H1 (cell line): ENCODE measurements around the gene PRR5. TPM values are rescaled to one million over a fixed set of nuclear protein-coding genes. Genes with fewer than 3 reads are reported as not detected.
A peak's percentile ranks its signal among the peaks of the same experiment; 100 is the strongest.

Source experiments
- CTCF ChIA-PET: fragments of 300-600 bp; sonication (Branson Sonifier 250); formaldehyde crosslinking; loops from one replicate; lab custom pipeline; 2021; ENCODE audit not compliant: partially characterized antibody; lab: Charles Lee
- POLR2A ChIA-PET: fragments of 300-600 bp; sonication (Branson Sonifier 250); formaldehyde crosslinking; loops from one replicate; lab custom pipeline; 2021; ENCODE audit warnings: inconsistent platforms; ENCODE audit not compliant: partially characterized antibody; lab: Charles Lee
- DNase-seq, 2 experiments: peaks; one replicate each; pipeline versions ENCODE4 v3.0.0 to v3.0.0-alpha.2; 2010 to 2022; ENCODE audit warnings: low spot score in 2 of 2, low read depth in 1 of 2, mixed read lengths in 1 of 2
- FAIRE-seq: peaks from 2 replicates; lab custom pipeline; 2011; peaks lifted over from hg19 to GRCh38; lab: Jason Lieb, UNC
- H2AFZ ChIP-seq: 2 replicates; pipeline ENCODE4 v1.8.1; 2012; ENCODE audit warnings: low read length, inconsistent platforms
- H2AK5ac ChIP-seq: 2 replicates; pipeline ENCODE4 v1.6.1; 2013; ENCODE audit warnings: low read depth, low read length
- H2BK120ac ChIP-seq: replicated peaks from 2 replicates; pipeline ENCODE3; 2013; ENCODE audit warnings: low read depth, low read length, inconsistent platforms
- H2BK12ac ChIP-seq: 2 replicates; pipeline ENCODE4 v1.6.1; 2013; ENCODE audit warnings: low read depth, low read length
- H2BK15ac ChIP-seq: 2 replicates; pipeline ENCODE4 v1.6.1; 2013; ENCODE audit warnings: low read length
- H2BK20ac ChIP-seq: 2 replicates; pipeline ENCODE4 v1.6.1; 2013; ENCODE audit warnings: low read length
- H2BK5ac ChIP-seq: 2 replicates; pipeline ENCODE4 v1.6.1; 2013; ENCODE audit warnings: low read depth, low read length
- H3K14ac ChIP-seq: 2 replicates; pipeline ENCODE4 v1.6.1; 2013; ENCODE audit warnings: inconsistent platforms; ENCODE audit not compliant: insufficient read length
- H3K18ac ChIP-seq: 2 replicates; pipeline ENCODE4 v1.6.1; 2013; ENCODE audit warnings: low read length; ENCODE audit errors: extremely low read depth
- H3K23ac ChIP-seq: 2 replicates; pipeline ENCODE4 v1.6.1; 2013; ENCODE audit warnings: inconsistent platforms; ENCODE audit not compliant: insufficient read length
- H3K23me2 ChIP-seq: 2 replicates; pipeline ENCODE4 v1.6.1; 2013; ENCODE audit warnings: low read depth, low read length
- H3K27ac ChIP-seq: 2 replicates; pipeline ENCODE4 v1.6.1; 2011; ENCODE audit warnings: low read depth, low read length, inconsistent platforms
- H3K27me3 ChIP-seq, 4 experiments: replicated peaks in 1 of 4; 1 replicate in 1 of 4; 2 replicates in 3 of 4; pipeline versions ENCODE4 v1.6.1 to v1.8.1; 2011 to 2013; ENCODE audit warnings: low read length in 3 of 4, mild to moderate bottlenecking in 3 of 4, inconsistent platforms in 2 of 4, mixed read lengths in 2 of 4, moderate library complexity in 1 of 4; ENCODE audit not compliant: control insufficient read depth in 3 of 4, insufficient read depth in 3 of 4; ENCODE audit errors: extremely low read depth in 1 of 4
- H3K36me3 ChIP-seq, 4 experiments: 2 replicates each; pipeline versions ENCODE4 v1.6.1 to v1.8.1; 2011 to 2013; ENCODE audit warnings: mild to moderate bottlenecking in 4 of 4, low read length in 3 of 4, moderate library complexity in 2 of 4, control low read depth in 1 of 4, inconsistent platforms in 1 of 4; ENCODE audit not compliant: insufficient read depth in 4 of 4, control insufficient read depth in 2 of 4
- H3K4ac ChIP-seq: replicated peaks from 2 replicates; pipeline ENCODE3; 2013; ENCODE audit warnings: low read length, low read depth, mixed read lengths, inconsistent platforms; ENCODE audit not compliant: insufficient read length
- H3K4me1 ChIP-seq, 4 experiments: replicated peaks in 1 of 4; 1 replicate in 1 of 4; 2 replicates in 3 of 4; pipeline versions ENCODE4 v1.6.1 to v1.8.1; 2011 to 2013; ENCODE audit warnings: low read length in 3 of 4, inconsistent platforms in 2 of 4, mixed read lengths in 1 of 4; ENCODE audit not compliant: insufficient read depth in 4 of 4, control insufficient read depth in 3 of 4
- H3K4me2 ChIP-seq, 2 experiments: 2 replicates each; pipeline versions ENCODE4 v1.6.1 to v1.8.1; 2011 to 2013; ENCODE audit warnings: low read depth in 2 of 2, low read length in 2 of 2, control low read depth in 1 of 2, inconsistent platforms in 1 of 2, mild to moderate bottlenecking in 1 of 2; ENCODE audit not compliant: insufficient read depth in 1 of 2
- H3K4me3 ChIP-seq, 4 experiments: fragments of 200-600, 300-600 bp in 1 of 4; sonication (generic), shearing (Covaris generic), sonication (Bioruptor Twin) in 1 of 4; 2 replicates each; pipeline versions ENCODE4 v1.5.1 to v1.8.1; 2011 to 2016; ENCODE audit warnings: low read length in 4 of 4, low read depth in 3 of 4, control low read depth in 2 of 4, inconsistent platforms in 2 of 4, mild to moderate bottlenecking in 2 of 4, mixed read lengths in 1 of 4, moderate library complexity in 1 of 4; ENCODE audit not compliant: insufficient read depth in 2 of 4; ENCODE audit errors: extremely low read depth in 1 of 4
- H3K56ac ChIP-seq: replicated peaks from 2 replicates; pipeline ENCODE3; 2013; ENCODE audit warnings: low read depth, mild to moderate bottlenecking, mixed read lengths, low read length, inconsistent platforms; ENCODE audit not compliant: insufficient read length
- H3K79me1 ChIP-seq: 2 replicates; pipeline ENCODE4 v1.6.1; 2013; ENCODE audit warnings: low read depth, low read length, control low read depth
- H3K79me2 ChIP-seq, 2 experiments: 2 replicates each; pipeline versions ENCODE4 v1.6.1 to v1.8.1; 2012 to 2013; ENCODE audit warnings: low read length in 2 of 2, mild to moderate bottlenecking in 2 of 2, inconsistent platforms in 1 of 2; ENCODE audit not compliant: insufficient read depth in 2 of 2, control insufficient read depth in 1 of 2
- H3K9ac ChIP-seq, 4 experiments: replicated peaks in 1 of 4; 1 replicate in 1 of 4; 2 replicates in 3 of 4; pipeline versions ENCODE4 v1.6.1 to v1.8.1; 2011 to 2013; ENCODE audit warnings: low read depth in 3 of 4, low read length in 3 of 4, control low read depth in 2 of 4, mild to moderate bottlenecking in 2 of 4, moderate library complexity in 2 of 4, inconsistent platforms in 1 of 4; ENCODE audit errors: extremely low read depth in 1 of 4
- H3K9me3 ChIP-seq, 2 experiments: 2 replicates each; pipeline versions ENCODE4 v1.6.1 to v1.8.1; 2012 to 2013; ENCODE audit warnings: mild to moderate bottlenecking in 2 of 2, moderate library complexity in 2 of 2, control low read depth in 1 of 2, inconsistent platforms in 1 of 2, low read depth in 1 of 2, low read length in 1 of 2, mixed read lengths in 1 of 2; ENCODE audit not compliant: insufficient read depth in 2 of 2
- H4K20me1 ChIP-seq, 2 experiments: replicated peaks in 1 of 2; 2 replicates each; pipeline versions ENCODE3 to v1.8.1; 2011 to 2013; ENCODE audit warnings: inconsistent platforms in 2 of 2, low read length in 2 of 2, mild to moderate bottlenecking in 1 of 2; ENCODE audit not compliant: insufficient read depth in 2 of 2, control insufficient read depth in 1 of 2
- H4K5ac ChIP-seq: 2 replicates; pipeline ENCODE4 v1.6.1; 2013; ENCODE audit warnings: low read length, low read depth, mixed read lengths, inconsistent platforms; ENCODE audit not compliant: insufficient read length
- H4K8ac ChIP-seq: 2 replicates; pipeline ENCODE4 v1.8.0; 2013; ENCODE audit warnings: mild to moderate bottlenecking, moderate library complexity, low read length, inconsistent platforms; ENCODE audit not compliant: insufficient read depth; ENCODE audit errors: extremely low read depth
- H4K91ac ChIP-seq: replicated peaks from 2 replicates; pipeline ENCODE3; 2013; ENCODE audit warnings: low read length, mixed read lengths, inconsistent platforms; ENCODE audit not compliant: insufficient read length
- RNF2 ChIP-seq: fragments of 200-900, 300-1000 bp; sonication (generic); IDR thresholded peaks from 2 replicates; pipeline ENCODE4 v1.7.1; 2016; ENCODE audit warnings: borderline replicate concordance, low read depth, mild to moderate bottlenecking, antibody characterized with exemption, low read length; ENCODE audit not compliant: poor library complexity, severe bottlenecking; ENCODE audit errors: missing control alignments
- WGBS, 2 experiments: shearing (Covaris generic) in 1 of 2; methylation state at CpG; one replicate each; pipeline versions ENCODE4 v1.1.6 to v1.1.7; 2013 to 2015; ENCODE audit warnings: low lambda C conversion rate in 2 of 2, mixed read lengths in 2 of 2, inconsistent platforms in 1 of 2, low coverage in 1 of 2, missing lambda C conversion rate in 1 of 2; ENCODE audit not compliant: insufficient replicate concordance in 2 of 2, insufficient coverage in 1 of 2, insufficient read length in 1 of 2; ENCODE audit errors: extremely low coverage in 1 of 2, missing lambda C conversion rate in 1 of 2; 5-methylcytosine and 5-hydroxymethylcytosine counted together
- polyA plus RNA-seq, 7 experiments: library from polyadenylated mRNA; depleted of rRNA in 3 of 7; stranded (reverse) in 5 of 7; unstranded in 2 of 7; fragments of >200 nt in 5 of 7; fragments of 200-250 nt in 2 of 7; gene quantifications; 1 replicate in 5 of 7; 2 replicates in 1 of 7; 4 replicates in 1 of 7; pipeline versions ENCODE4 v1.2.1 to v1.2.3, GENCODE V29; 2011 to 2013; ENCODE audit warnings: missing spikeins in 2 of 7, mixed read lengths in 2 of 7
- total RNA-seq: library from RNA; stranded (reverse); fragmentation: NEBNext Ultra II Directional; extraction: Animal tissue kit (Norgen Biotek cat#: 25700); gene quantifications from 2 replicates; pipeline ENCODE4 v1.2.1, GENCODE V29; 2021
- TF ChIP-seq, protein P1 (sequence below), 3 experiments: IDR thresholded peaks; 1 replicate in 2 of 3; 2 replicates in 1 of 3; pipeline versions ENCODE4 v1.5.1 to v1.6.1; 2011; ENCODE audit warnings: low read length in 3 of 3, mild to moderate bottlenecking in 3 of 3, inconsistent platforms in 2 of 3, low read depth in 1 of 3, moderate library complexity in 1 of 3; ENCODE audit not compliant: insufficient read depth in 1 of 3; ENCODE audit errors: control extremely low read depth in 1 of 3

PRR5 gene
- total and polyA plus RNA-seq, 2 of the 8 experiments (the other 6 are each of a cell fraction or from before 2014, with no cell fraction given): 16.5 to 25.7 TPM

DNA sequence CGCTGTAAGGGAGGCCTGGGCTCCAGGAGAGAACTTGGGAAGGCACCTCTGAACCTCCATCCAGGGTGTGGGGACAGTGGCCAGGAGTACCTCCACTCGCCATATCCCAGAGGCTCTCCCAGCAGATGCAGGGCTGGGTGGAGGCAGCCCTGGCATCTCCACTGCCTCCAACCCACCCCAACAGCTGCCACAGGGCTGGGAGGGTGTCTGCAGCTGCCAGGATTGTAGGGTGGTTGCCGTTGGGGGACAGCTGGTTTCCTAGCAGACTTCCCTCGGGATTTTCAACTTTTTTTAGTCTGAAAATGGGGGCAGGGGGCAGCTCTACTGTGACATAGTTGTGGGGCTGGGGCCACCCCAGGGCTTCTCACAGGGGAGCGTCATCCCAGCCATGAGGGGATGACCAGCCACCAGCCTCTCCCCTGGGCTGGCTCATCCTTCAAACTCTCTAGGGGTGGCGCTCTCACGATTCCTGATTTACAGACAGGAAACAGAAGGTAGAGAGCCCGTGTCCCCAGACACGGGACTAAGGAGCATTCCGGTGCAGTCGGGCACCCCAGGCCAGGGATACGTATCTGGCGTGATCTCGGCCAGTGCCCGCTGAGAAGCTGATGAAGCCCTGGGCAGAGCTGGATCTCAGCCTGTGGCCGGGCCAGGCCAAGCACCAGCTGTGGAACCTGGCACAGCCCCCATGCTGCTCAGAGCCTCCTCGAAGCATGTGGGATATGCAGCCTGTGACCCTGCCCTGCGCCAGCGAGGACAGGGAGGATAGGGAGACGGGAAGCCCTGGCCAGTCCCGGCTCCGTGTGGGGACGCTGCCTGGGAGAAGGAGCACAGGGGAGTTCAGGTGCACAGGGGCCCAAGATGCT is 9.9 kb downstream of the PRR5 start:
- Histone ChIP-seq H3K18ac (no peak overlapping the region), H4K91ac (no peak overlapping the region), H2AK5ac (no peak overlapping the region), H3K9ac (no peak overlapping the region), H2BK5ac (no peak overlapping the region), H3K14ac (no peak overlapping the region), H2BK15ac (no peak overlapping the region), H3K56ac (no peak overlapping the region), H3K4me1 (peaks cover 0 to 4% (median 0%) of the 10 kb centered on the region in 4 experiments; a peak in 2 of 7 replicates), H4K5ac (no peak overlapping the region), H3K4me2 (no peak overlapping the region), H2BK20ac (no peak overlapping the region), H3K4ac (no peak overlapping the region), H3K23me2 (no peaks in the 10 kb centered on the region), H3K36me3 (no peaks in the 10 kb centered on the region), H4K8ac (0 out of 2 replicates have a peak overlapping the region, but pooled peaks have one; percentile 29), H2BK120ac (no peak overlapping the region), H3K9me3 (no peaks in the 10 kb centered on the region), H3K4me3 (no peak overlapping the region), H2AFZ (no peak overlapping the region), H3K79me2 (no peaks in the 10 kb centered on the region), H3K23ac (no peak overlapping the region), H4K20me1 (peaks cover 4 to 5% of the 10 kb centered on the region in 2 experiments), H3K27me3 (no peaks in the 10 kb centered on the region), H3K27ac (no peak overlapping the region; the same call in 1 of the 2 replicates), H3K79me1 (no peaks in the 10 kb centered on the region), H2BK12ac (no peak overlapping the region)
- FAIRE-seq: no peak
- ChIA-PET POLR2A (interaction anchor here (1.1 kb wide), 1 partner anchor 9 kb away, joined by 3 read pairs; no protein-coding TSS in a partner anchor), CTCF (interaction anchor here (0.6 to 9.8 kb wide), 7 partner anchors 9 to 30 kb away, joined by 3 to 80 read pairs (median 3); no protein-coding TSS in a partner anchor)
- TF ChIP-seq RNF2: no peak
- TF ChIP-seq, protein P1, sequence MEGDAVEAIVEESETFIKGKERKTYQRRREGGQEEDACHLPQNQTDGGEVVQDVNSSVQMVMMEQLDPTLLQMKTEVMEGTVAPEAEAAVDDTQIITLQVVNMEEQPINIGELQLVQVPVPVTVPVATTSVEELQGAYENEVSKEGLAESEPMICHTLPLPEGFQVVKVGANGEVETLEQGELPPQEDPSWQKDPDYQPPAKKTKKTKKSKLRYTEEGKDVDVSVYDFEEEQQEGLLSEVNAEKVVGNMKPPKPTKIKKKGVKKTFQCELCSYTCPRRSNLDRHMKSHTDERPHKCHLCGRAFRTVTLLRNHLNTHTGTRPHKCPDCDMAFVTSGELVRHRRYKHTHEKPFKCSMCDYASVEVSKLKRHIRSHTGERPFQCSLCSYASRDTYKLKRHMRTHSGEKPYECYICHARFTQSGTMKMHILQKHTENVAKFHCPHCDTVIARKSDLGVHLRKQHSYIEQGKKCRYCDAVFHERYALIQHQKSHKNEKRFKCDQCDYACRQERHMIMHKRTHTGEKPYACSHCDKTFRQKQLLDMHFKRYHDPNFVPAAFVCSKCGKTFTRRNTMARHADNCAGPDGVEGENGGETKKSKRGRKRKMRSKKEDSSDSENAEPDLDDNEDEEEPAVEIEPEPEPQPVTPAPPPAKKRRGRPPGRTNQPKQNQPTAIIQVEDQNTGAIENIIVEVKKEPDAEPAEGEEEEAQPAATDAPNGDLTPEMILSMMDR (IDR thresholded peaks at IDR 0.05; ENCODE audit: control extremely low read depth in 1 of 3, insufficient read depth in 1 of 3, low read depth in 1 of 3, low read length in 3 of 3): peak in 1 of 3 experiments; percentile 5; a peak in 1 of 4 replicates
- WGBS, 2 experiments: 91% methylated on average over 23 of the region's 23 CpGs; no CpG with 5 or more reads in 1 of the 2 experiments
- DNase-seq: no peak
